Endodermal cell (in vitro differentiated cells): ENCODE results near the gene SLC24A2. TPM values are rescaled to one million over a fixed set of nuclear protein-coding genes. Genes with fewer than 3 reads are reported as not detected.
A peak's percentile ranks its signal among the peaks of the same experiment; 100 is the strongest.

Experiments used
- DNase-seq: peaks from one replicate; pipeline ENCODE4 v3.0.0-alpha.2; 2017
- H3K27ac ChIP-seq: 2 replicates; pipeline ENCODE4 v1.5.1; 2013; ENCODE audit warnings: mild to moderate bottlenecking, low read depth, low read length, moderate library complexity
- H3K27me3 ChIP-seq: 2 replicates; pipeline ENCODE4 v1.6.1; 2013; ENCODE audit warnings: mild to moderate bottlenecking, low read length, moderate library complexity; ENCODE audit not compliant: insufficient read depth, control insufficient read depth, poor library complexity, severe bottlenecking
- H3K36me3 ChIP-seq: 2 replicates; pipeline ENCODE4 v1.7.0; 2013; ENCODE audit warnings: mild to moderate bottlenecking, low read length, moderate library complexity; ENCODE audit not compliant: control insufficient read depth, insufficient read depth
- H3K4me1 ChIP-seq: one replicate; pipeline ENCODE4 v1.7.0; 2013; ENCODE audit warnings: low read length; ENCODE audit not compliant: control insufficient read depth, insufficient read depth
- H3K4me3 ChIP-seq: 2 replicates; pipeline ENCODE4 v1.5.1; 2013; ENCODE audit warnings: mild to moderate bottlenecking, low read length, moderate library complexity
- H3K9ac ChIP-seq: 2 replicates; pipeline ENCODE4 v1.6.1; 2013; ENCODE audit warnings: mild to moderate bottlenecking, low read length, moderate library complexity; ENCODE audit not compliant: poor library complexity, severe bottlenecking; ENCODE audit errors: extremely low read depth
- H3K9me3 ChIP-seq: 2 replicates; pipeline ENCODE4 v1.6.1; 2013; ENCODE audit warnings: mild to moderate bottlenecking, low read length, moderate library complexity; ENCODE audit not compliant: control insufficient read depth
- H3K27ac Mint-ChIP-seq: 2 replicates; pipeline ENCODE4 v1.8.0; 2020; ENCODE audit warnings: mixed read lengths
- H3K27me3 Mint-ChIP-seq: 2 replicates; pipeline ENCODE4 v1.8.0; 2021; ENCODE audit warnings: mild to moderate bottlenecking, mixed read lengths; ENCODE audit not compliant: insufficient read depth
- H3K36me3 Mint-ChIP-seq: 2 replicates; pipeline ENCODE4 v1.8.0; 2020; ENCODE audit warnings: low read depth, mixed read lengths
- H3K4me1 Mint-ChIP-seq: 2 replicates; pipeline ENCODE4 v1.8.0; 2020; ENCODE audit warnings: mixed read lengths
- H3K4me3 Mint-ChIP-seq: 2 replicates; pipeline ENCODE4 v1.8.0; 2020; ENCODE audit warnings: mild to moderate bottlenecking, moderate library complexity, mixed read lengths
- H3K9me3 Mint-ChIP-seq: 2 replicates; pipeline ENCODE4 v1.8.0; 2020; ENCODE audit warnings: mild to moderate bottlenecking, mixed read lengths
- CTCF ChIP-seq: fragments of 200-600 bp; sonication (generic); conservative IDR thresholded peaks from 2 replicates; pipeline ENCODE4 v1.5.0; 2021; ENCODE audit warnings: antibody characterized with exemption, mild to moderate bottlenecking
- WGBS, 2 experiments: methylation state at CpG; one replicate each; pipeline versions ENCODE4 v1.1.5 to v1.1.7; 2013; ENCODE audit warnings: missing lambda C conversion rate in 2 of 2, mixed read lengths in 1 of 2; ENCODE audit not compliant: insufficient coverage in 1 of 2, insufficient read length in 1 of 2; 5-methylcytosine and 5-hydroxymethylcytosine counted together
- total RNA-seq, 2 donors: library from RNA; stranded (reverse); fragmentation: NEBNext Ultra II Directional in 1 of 2; extraction: Animal tissue kit (Norgen Biotek cat#: 25700) in 1 of 2; gene quantifications; 2 replicates in 1 of 2; 3 replicates in 1 of 2; pipeline ENCODE4 v1.2.1, GENCODE V29; 2021

SLC24A2 gene
- total RNA-seq, 2 donors from 2014 or later = 0.48 to 0.82 TPM

DNA sequence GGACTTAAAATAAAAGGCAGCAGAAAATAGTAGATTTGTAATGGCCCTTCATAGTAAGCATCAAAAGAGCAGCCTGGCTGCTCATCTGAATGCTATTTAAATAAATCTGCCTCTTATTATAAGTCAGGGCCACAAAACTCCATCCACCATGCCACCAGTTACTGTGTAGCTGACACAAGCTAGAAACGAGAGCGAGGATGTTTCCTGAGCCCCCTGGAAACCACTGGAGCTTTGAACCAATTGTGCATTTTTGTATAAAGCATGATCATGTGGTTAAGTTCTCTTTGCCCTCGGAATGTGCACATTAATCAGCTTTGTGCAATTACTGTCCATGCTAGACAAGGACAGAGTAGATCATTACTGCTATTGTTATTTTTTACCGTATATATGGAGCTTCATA lies 17.4 kb downstream of the SLC24A2 start:
- H3K27ac ChIP-seq = no peak overlapping the region
- TF ChIP-seq CTCF = no peak
- H3K4me3 ChIP-seq = no peak overlapping the region
- H3K27me3 Mint-ChIP-seq = peaks cover 24% of the 10 kb centered on the region
- 86 to 91% methylated on average over 4 of the region's 4 CpGs for WGBS, 2 experiments
- no peak overlapping the region for H3K4me3 Mint-ChIP-seq
- H3K36me3 Mint-ChIP-seq = no peaks in the 10 kb centered on the region
- DNase-seq = no peak
- H3K27me3 ChIP-seq = peaks cover 52% of the 10 kb centered on the region
- no peak overlapping the region for H3K9ac ChIP-seq
- H3K9me3 Mint-ChIP-seq = peaks cover 4% of the 10 kb centered on the region
- no peaks in the 10 kb centered on the region for H3K4me1 ChIP-seq
- no peak overlapping the region for H3K27ac Mint-ChIP-seq
- no peaks in the 10 kb centered on the region for H3K9me3 ChIP-seq
- no peaks in the 10 kb centered on the region for H3K36me3 ChIP-seq
- no peaks in the 10 kb centered on the region for H3K4me1 Mint-ChIP-seq

GRCh38 chr9:19770973-19771372 lies 17.9 kb downstream of the SLC24A2 start:
- peaks cover 19% of the 10 kb centered on the region for H3K27me3 Mint-ChIP-seq
- no peak overlapping the region for H3K27ac ChIP-seq
- TF ChIP-seq CTCF = no peak
- no peak overlapping the region for H3K4me3 Mint-ChIP-seq
- no peaks in the 10 kb centered on the region for H3K4me1 ChIP-seq
- 94 to 100% methylated on average over 4 to 5 of the region's 5 CpGs for WGBS, 2 experiments
- peaks cover 47% of the 10 kb centered on the region for H3K27me3 ChIP-seq
- H3K9ac ChIP-seq = no peak overlapping the region
- H3K36me3 Mint-ChIP-seq = no peaks in the 10 kb centered on the region
- peaks cover 4% of the 10 kb centered on the region for H3K9me3 Mint-ChIP-seq
- no peak for DNase-seq
- no peaks in the 10 kb centered on the region for H3K4me1 Mint-ChIP-seq
- H3K4me3 ChIP-seq = no peak overlapping the region
- no peaks in the 10 kb centered on the region for H3K9me3 ChIP-seq
- H3K36me3 ChIP-seq = no peaks in the 10 kb centered on the region
- no peak overlapping the region for H3K27ac Mint-ChIP-seq

DNA sequence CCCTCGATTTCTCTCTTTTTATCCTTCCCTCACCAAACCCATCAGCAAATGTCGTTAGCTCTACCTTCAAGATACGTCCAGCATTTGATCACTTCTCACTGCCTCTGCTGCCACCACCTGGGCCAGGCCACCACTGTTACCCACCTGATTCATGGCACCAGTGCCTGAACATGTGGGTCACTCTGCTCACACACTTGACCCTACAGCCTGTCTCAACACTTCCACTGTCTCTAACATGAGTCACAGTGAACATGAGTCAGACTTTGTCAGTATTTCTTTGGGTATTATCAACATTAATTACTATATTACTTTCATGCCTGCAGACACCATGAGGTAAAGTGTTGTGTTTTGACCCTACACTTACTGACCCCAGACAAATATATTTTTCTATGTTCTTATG lies 19.6 kb downstream of the SLC24A2 start:
- peak; percentile 47 for TF ChIP-seq CTCF
- H3K9me3 ChIP-seq = peaks cover 12% of the 10 kb centered on the region
- H3K36me3 Mint-ChIP-seq = no peaks in the 10 kb centered on the region
- H3K4me1 ChIP-seq = no peaks in the 10 kb centered on the region
- H3K27me3 ChIP-seq = peaks cover 30% of the 10 kb centered on the region
- peaks cover 21% of the 10 kb centered on the region for H3K9me3 Mint-ChIP-seq
- peaks cover 10% of the 10 kb centered on the region for H3K27me3 Mint-ChIP-seq
- WGBS, 2 experiments = 88 to 100% methylated on average over 2 to 3 of the region's 3 CpGs
- H3K4me1 Mint-ChIP-seq = no peaks in the 10 kb centered on the region
- no peak overlapping the region for H3K27ac ChIP-seq
- no peak for DNase-seq
- H3K27ac Mint-ChIP-seq = no peak overlapping the region
- no peaks in the 10 kb centered on the region for H3K36me3 ChIP-seq
- no peak overlapping the region for H3K4me3 Mint-ChIP-seq
- no peak overlapping the region for H3K4me3 ChIP-seq
- no peak overlapping the region for H3K9ac ChIP-seq
